LoVo (cell line): ENCODE data around the gene LTBP3.

Experiments
- DNase-seq: peaks from one replicate; pipeline ENCODE4 v3.0.0-alpha.2; 2016; ENCODE audit warnings: low spot score

Gene LTBP3

GRCh38 chr11:65558002-65558929 lies at the start of gene LTBP3:
TSS of gene LTBP3 (minus strand) at chr11:65558359. CDS start at chr11:65557959, 400 bp downstream.
- peak; percentile 50 for DNase-seq

GRCh38 chr11:65606876-65607613 lies 48.9 kb upstream of the LTBP3 start:
- no peak for DNase-seq

- no peak for DNase-seq
Observed at GRCh38 chr11:65604258-65604657, 46.1 kb upstream of the LTBP3 start.

- DNase-seq = no peak
Observed at GRCh38 chr11:65599955-65600246, 41.7 kb upstream of the LTBP3 start.

GRCh38 chr11:65599216-65599954 lies 41.2 kb upstream of the LTBP3 start:
- no peak for DNase-seq

GRCh38 chr11:65598258-65598699 lies 40.1 kb upstream of the LTBP3 start:
- DNase-seq = no peak

- no peak for DNase-seq
Observed at GRCh38 chr11:65596520-65596919, 38.4 kb upstream of the LTBP3 start.

GRCh38 chr11:65595543-65596281 lies 37.6 kb upstream of the LTBP3 start, which contains the start of gene KCNK7:
TSS of gene KCNK7 (minus strand) at chr11:65595800. CDS start at chr11:65595772, 28 bp downstream.
- no peak for DNase-seq

- DNase-seq = no peak
Observed at GRCh38 chr11:65595131-65595530, 37.0 kb upstream of the LTBP3 start.

- no peak for DNase-seq
Observed at GRCh38 chr11:65593518-65594414, 35.6 kb upstream of the LTBP3 start.

GRCh38 chr11:65592858-65593517 lies 34.8 kb upstream of the LTBP3 start:
- no peak for DNase-seq

GRCh38 chr11:65591939-65592857 lies 34.0 kb upstream of the LTBP3 start:
- no peak for DNase-seq

GRCh38 chr11:65590240-65590738 lies 32.1 kb upstream of the LTBP3 start:
- DNase-seq = no peak

GRCh38 chr11:65589444-65590239 lies 31.5 kb upstream of the LTBP3 start:
- DNase-seq = no peak

GRCh38 chr11:65588199-65589054 lies 30.3 kb upstream of the LTBP3 start:
- DNase-seq = no peak

GRCh38 chr11:65586676-65587075 lies 28.5 kb upstream of the LTBP3 start:
- no peak for DNase-seq

- no peak for DNase-seq
Observed at GRCh38 chr11:65586247-65586630, 28.1 kb upstream of the LTBP3 start.
